Measurements from ENCODE around the gene STK39.

Gene STK39

DNA sequence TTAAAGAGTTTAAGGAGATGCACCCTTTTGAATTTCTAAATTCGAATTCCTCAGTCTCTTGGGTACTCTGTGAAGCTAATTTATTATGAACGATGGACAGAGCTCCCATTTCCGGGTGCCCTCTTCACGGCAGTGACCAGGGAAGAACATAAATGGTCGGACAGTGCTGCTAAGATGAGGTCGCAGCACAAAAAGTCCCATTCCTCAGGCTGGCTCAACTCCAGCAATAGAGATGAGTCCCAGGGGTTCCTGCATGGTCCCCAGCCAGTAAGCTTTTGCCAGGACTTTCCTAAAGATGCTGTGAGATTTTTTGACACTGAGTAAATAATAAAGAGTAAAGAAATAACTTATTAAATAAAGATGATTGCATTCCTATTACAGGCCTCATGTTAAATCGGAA, 43.0 kb upstream of the STK39 start:
- Histone ChIP-seq H3K18ac (ENCODE audit: low read length) (no peak overlapping the region), H3K4ac (ENCODE audit: low read depth, low read length) (no peak overlapping the region), H2BK5ac (ENCODE audit: low read depth, low read length, poor library complexity) (no peak overlapping the region), H2BK12ac (ENCODE audit: low read length) (no peak overlapping the region), H3K9me3 (ENCODE audit: insufficient read depth, low read depth, low read length) (no peaks in the 10 kb centered on the region), H3K36me3 (ENCODE audit: control insufficient read depth in 1 of 2, insufficient read depth in 2 of 2, low read length in 2 of 2) (no peaks in the 10 kb centered on the region), H3K27ac (ENCODE audit: low read depth, low read length) (no peak overlapping the region), H3K79me1 (ENCODE audit: low read length) (no peaks in the 10 kb centered on the region), H4K91ac (ENCODE audit: low read depth, low read length) (no peak overlapping the region), H3K9ac (ENCODE audit: low read length) (no peak overlapping the region), H3K4me2 (ENCODE audit: low read length) (no peak overlapping the region), H3K23ac (ENCODE audit: low read length) (no peak overlapping the region), H3K27me3 (ENCODE audit: insufficient read depth, low read length) (no peaks in the 10 kb centered on the region), H2AFZ (ENCODE audit: insufficient read depth, low read length, poor library complexity) (no peak overlapping the region), H3K4me3 (ENCODE audit: low read depth, low read length) (no peak overlapping the region), H2AK5ac (ENCODE audit: low read length) (no peak overlapping the region), H4K12ac (ENCODE audit: low read depth, low read length) (no peak overlapping the region), H3K4me1 (ENCODE audit: control insufficient read depth in 1 of 2, insufficient read depth in 2 of 2, low read length in 2 of 2) (no peaks in the 10 kb centered on the region), H4K8ac (ENCODE audit: low read depth, low read length) (no peak overlapping the region), H2BK120ac (ENCODE audit: insufficient read depth, low read length, poor library complexity) (no peak overlapping the region), H3K79me2 (ENCODE audit: control insufficient read depth, insufficient read depth, low read length, poor library complexity) (no peaks in the 10 kb centered on the region), H3K14ac (ENCODE audit: low read length) (no peak overlapping the region)
- no peak for DNase-seq
- WGBS (ENCODE audit: extremely low coverage, insufficient coverage, insufficient read length), result no CpG with 5 or more reads among the region's 7 CpGs

DNA sequence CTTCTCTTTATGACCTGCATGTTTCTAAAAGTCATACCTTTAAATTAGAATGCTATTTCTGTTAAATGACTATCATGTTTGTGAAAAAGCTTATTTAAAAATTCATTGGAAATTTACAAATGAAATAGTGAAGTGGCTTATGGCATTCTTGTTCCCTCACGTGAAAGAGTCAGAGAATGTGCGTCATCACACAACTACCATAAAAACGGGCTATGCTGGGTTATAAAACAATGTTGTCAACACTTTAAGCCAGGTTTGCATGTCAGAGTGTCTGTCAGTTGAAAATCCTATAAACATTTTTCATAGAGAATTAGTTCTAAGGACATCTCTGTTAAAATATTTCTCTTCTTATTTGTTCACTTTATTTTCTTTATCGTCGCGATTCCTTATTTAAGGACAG, 42.5 kb upstream of the STK39 start:
- Histone ChIP-seq H3K27ac (ENCODE audit: low read depth, low read length) (no peak overlapping the region), H3K4ac (ENCODE audit: low read depth, low read length) (no peak overlapping the region), H3K4me1 (ENCODE audit: control insufficient read depth in 1 of 2, insufficient read depth in 2 of 2, low read length in 2 of 2) (no peaks in the 10 kb centered on the region), H3K23ac (ENCODE audit: low read length) (no peak overlapping the region), H3K4me3 (ENCODE audit: low read depth, low read length) (no peak overlapping the region), H3K18ac (ENCODE audit: low read length) (no peak overlapping the region), H3K36me3 (ENCODE audit: control insufficient read depth in 1 of 2, insufficient read depth in 2 of 2, low read length in 2 of 2) (no peaks in the 10 kb centered on the region), H3K79me1 (ENCODE audit: low read length) (no peaks in the 10 kb centered on the region), H3K14ac (ENCODE audit: low read length) (no peak overlapping the region), H3K9ac (ENCODE audit: low read length) (no peak overlapping the region), H3K9me3 (ENCODE audit: insufficient read depth, low read depth, low read length) (no peaks in the 10 kb centered on the region), H4K8ac (ENCODE audit: low read depth, low read length) (no peak overlapping the region), H2BK5ac (ENCODE audit: low read depth, low read length, poor library complexity) (no peak overlapping the region), H2BK120ac (ENCODE audit: insufficient read depth, low read length, poor library complexity) (no peak overlapping the region), H4K12ac (ENCODE audit: low read depth, low read length) (no peak overlapping the region), H2AK5ac (ENCODE audit: low read length) (no peak overlapping the region), H3K79me2 (ENCODE audit: control insufficient read depth, insufficient read depth, low read length, poor library complexity) (no peaks in the 10 kb centered on the region), H3K27me3 (ENCODE audit: insufficient read depth, low read length) (no peaks in the 10 kb centered on the region), H2AFZ (ENCODE audit: insufficient read depth, low read length, poor library complexity) (no peak overlapping the region), H3K4me2 (ENCODE audit: low read length) (no peak overlapping the region), H2BK12ac (ENCODE audit: low read length) (no peak overlapping the region), H4K91ac (ENCODE audit: low read depth, low read length) (no peak overlapping the region)
- DNase-seq, result no peak
- no CpG with 5 or more reads among the region's 6 CpGs for WGBS (ENCODE audit: extremely low coverage, insufficient coverage, insufficient read length)

DNA sequence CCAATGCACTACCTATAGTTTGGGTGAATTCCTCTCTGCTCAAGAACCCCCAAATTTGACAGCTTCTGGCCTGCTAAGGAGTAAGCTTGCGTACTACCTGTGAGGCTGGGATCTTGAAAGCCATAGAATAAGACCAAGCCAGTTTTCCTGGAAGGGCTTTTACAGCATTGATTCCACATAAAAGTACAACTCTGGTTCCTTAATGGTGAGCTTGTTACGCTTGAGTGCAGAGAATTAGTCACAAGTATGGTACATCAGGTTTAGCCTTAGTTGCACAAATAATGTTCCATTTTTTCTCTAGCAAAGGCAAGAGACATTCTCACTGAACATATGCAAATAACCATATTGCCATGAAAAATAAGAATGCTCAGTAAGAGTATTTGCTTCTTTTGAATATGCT, 39.1 kb upstream of the STK39 start:
- H3K9ac ChIP-seq (ENCODE audit: low read length), result no peak overlapping the region
- no peak overlapping the region for H4K8ac ChIP-seq (ENCODE audit: low read depth, low read length)
- DNase-seq, result no peak
- H3K14ac ChIP-seq (ENCODE audit: low read length), result no peak overlapping the region
- H2BK5ac ChIP-seq (ENCODE audit: low read depth, low read length, poor library complexity), result no peak overlapping the region
- no peak overlapping the region for H3K4me3 ChIP-seq (ENCODE audit: low read depth, low read length)
- H3K36me3 ChIP-seq (ENCODE audit: control insufficient read depth in 1 of 2, insufficient read depth in 2 of 2, low read length in 2 of 2), result no peaks in the 10 kb centered on the region
- no peak overlapping the region for H2AFZ ChIP-seq (ENCODE audit: insufficient read depth, low read length, poor library complexity)
- no peaks in the 10 kb centered on the region for H3K79me2 ChIP-seq (ENCODE audit: control insufficient read depth, insufficient read depth, low read length, poor library complexity)
- no peaks in the 10 kb centered on the region for H3K4me1 ChIP-seq (ENCODE audit: control insufficient read depth in 1 of 2, insufficient read depth in 2 of 2, low read length in 2 of 2)
- H3K18ac ChIP-seq (ENCODE audit: low read length), result no peak overlapping the region
- H2BK120ac ChIP-seq (ENCODE audit: insufficient read depth, low read length, poor library complexity), result no peak overlapping the region
- no CpG with 5 or more reads among the region's 2 CpGs for WGBS (ENCODE audit: extremely low coverage, insufficient coverage, insufficient read length)
- no peak overlapping the region for H3K23ac ChIP-seq (ENCODE audit: low read length)
- H4K91ac ChIP-seq (ENCODE audit: low read depth, low read length), result no peak overlapping the region
- no peak overlapping the region for H2AK5ac ChIP-seq (ENCODE audit: low read length)
- H3K27me3 ChIP-seq (ENCODE audit: insufficient read depth, low read length), result no peaks in the 10 kb centered on the region
- no peaks in the 10 kb centered on the region for H3K9me3 ChIP-seq (ENCODE audit: insufficient read depth, low read depth, low read length)
- no peak overlapping the region for H2BK12ac ChIP-seq (ENCODE audit: low read length)
- no peak overlapping the region for H3K27ac ChIP-seq (ENCODE audit: low read depth, low read length)
- no peak overlapping the region for H3K4me2 ChIP-seq (ENCODE audit: low read length)
- no peak overlapping the region for H3K4ac ChIP-seq (ENCODE audit: low read depth, low read length)
- no peaks in the 10 kb centered on the region for H3K79me1 ChIP-seq (ENCODE audit: low read length)
- H4K12ac ChIP-seq (ENCODE audit: low read depth, low read length), result no peak overlapping the region

DNA sequence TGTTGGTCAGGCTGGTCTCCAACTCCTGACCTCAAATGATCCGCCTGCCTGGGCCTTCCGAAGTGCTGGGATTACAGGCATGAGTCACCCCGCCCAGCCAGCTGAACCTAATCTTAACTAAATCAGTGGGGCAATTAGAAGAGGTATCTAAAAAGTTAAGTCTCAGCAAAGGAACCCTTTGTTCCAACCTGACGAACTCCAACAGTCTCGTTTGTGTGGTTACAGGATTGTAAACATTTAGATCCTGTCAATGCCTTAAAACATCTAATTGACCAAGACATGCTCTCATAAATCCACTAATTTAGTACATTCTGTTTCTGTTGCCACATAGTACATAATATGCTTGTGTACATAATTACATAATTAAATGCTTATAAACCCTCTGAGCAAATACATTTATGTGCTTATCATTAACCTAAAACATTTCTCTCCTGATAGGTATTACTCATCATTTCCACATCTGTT, 31.1 kb upstream of the STK39 start:
- Histone ChIP-seq H3K14ac (ENCODE audit: low read length) (no peak overlapping the region), H3K4me3 (ENCODE audit: low read depth, low read length) (no peak overlapping the region), H3K9me3 (ENCODE audit: insufficient read depth, low read depth, low read length) (no peaks in the 10 kb centered on the region), H3K4ac (ENCODE audit: low read depth, low read length) (no peak overlapping the region), H3K27ac (ENCODE audit: low read depth, low read length) (no peak overlapping the region), H3K23ac (ENCODE audit: low read length) (no peak overlapping the region), H3K36me3 (ENCODE audit: control insufficient read depth in 1 of 2, insufficient read depth in 2 of 2, low read length in 2 of 2) (no peaks in the 10 kb centered on the region), H3K4me1 (ENCODE audit: control insufficient read depth in 1 of 2, insufficient read depth in 2 of 2, low read length in 2 of 2) (no peaks in the 10 kb centered on the region), H2BK5ac (ENCODE audit: low read depth, low read length, poor library complexity) (no peak overlapping the region), H3K9ac (ENCODE audit: low read length) (no peak overlapping the region), H2AK5ac (ENCODE audit: low read length) (no peak overlapping the region), H2BK120ac (ENCODE audit: insufficient read depth, low read length, poor library complexity) (no peak overlapping the region), H3K27me3 (ENCODE audit: insufficient read depth, low read length) (no peaks in the 10 kb centered on the region), H4K91ac (ENCODE audit: low read depth, low read length) (no peak overlapping the region), H4K12ac (ENCODE audit: low read depth, low read length) (no peak overlapping the region), H3K4me2 (ENCODE audit: low read length) (no peak overlapping the region), H3K79me2 (ENCODE audit: control insufficient read depth, insufficient read depth, low read length, poor library complexity) (no peaks in the 10 kb centered on the region), H3K18ac (ENCODE audit: low read length) (no peak overlapping the region), H2AFZ (ENCODE audit: insufficient read depth, low read length, poor library complexity) (no peak overlapping the region), H2BK12ac (ENCODE audit: low read length) (no peak overlapping the region), H4K8ac (ENCODE audit: low read depth, low read length) (no peak overlapping the region), H3K79me1 (ENCODE audit: low read length) (no peaks in the 10 kb centered on the region)
- WGBS (ENCODE audit: extremely low coverage, insufficient coverage, insufficient read length), result no CpG with 5 or more reads among the region's 5 CpGs
- DNase-seq, result peak; percentile 64 to 72

Measured in trophoblast cell (in vitro differentiated cells and primary cell).